ENCODE results near the gene PBX3.

The PBX3 gene

GRCh38 chr9:125910286-125910685 is 163.1 kb downstream of the PBX3 start:
- no peak for DNase-seq (ENCODE audit: low read depth)
- H3K4me3 ChIP-seq (ENCODE audit: control insufficient read depth, low read depth, low read length), result no peak overlapping the region

DNA sequence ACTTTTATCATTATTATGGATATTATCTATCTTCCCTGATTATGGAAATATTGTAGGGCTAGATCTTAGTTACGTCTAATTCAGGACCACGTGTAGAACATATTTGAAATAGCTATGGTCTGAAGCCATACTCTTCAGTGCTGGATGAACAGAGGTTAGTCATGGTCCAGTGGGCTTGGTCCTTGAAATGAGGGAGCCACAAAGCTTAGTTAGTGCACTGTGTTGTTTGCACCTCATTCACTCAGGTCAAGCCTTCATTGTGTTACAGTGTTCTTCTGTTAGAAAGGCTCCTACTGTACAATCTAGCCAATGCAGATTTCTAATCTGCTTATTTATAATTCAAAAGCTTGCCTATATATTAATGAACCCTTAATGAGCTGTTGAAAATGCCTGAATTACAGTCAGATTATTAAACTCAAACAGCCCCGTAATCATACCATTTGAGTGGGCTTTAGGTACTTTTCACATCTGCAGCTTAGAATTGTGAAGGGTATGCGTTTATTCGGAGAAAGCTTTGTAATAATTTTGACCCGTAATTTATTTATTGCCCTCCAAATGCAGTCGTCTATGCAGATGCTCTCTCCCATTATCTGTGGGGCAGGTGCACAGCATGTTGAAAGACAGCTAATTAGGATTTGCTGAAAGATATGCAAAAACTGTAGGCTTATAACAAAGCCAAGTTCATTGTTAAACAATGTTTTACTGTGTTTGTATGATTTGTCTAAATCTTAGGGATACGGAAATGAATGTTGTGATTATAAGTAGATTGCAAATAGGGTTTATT is 164.9 kb downstream of the PBX3 start:
- no peak for DNase-seq (ENCODE audit: low read depth)
- no peak overlapping the region for H3K4me3 ChIP-seq (ENCODE audit: control insufficient read depth, low read depth, low read length)
- TF ChIP-seq CTCF (IDR thresholded peaks at IDR 0.05; ENCODE audit: control insufficient read depth, insufficient read depth, low read depth, low read length, missing control alignments), result no peak

More at GRCh38 chr9:125910286-125910685, 163.1 kb downstream of the PBX3 start:
- TF ChIP-seq CTCF (IDR thresholded peaks at IDR 0.05; ENCODE audit: control insufficient read depth, insufficient read depth, low read depth, low read length, missing control alignments), result no peak

DNA sequence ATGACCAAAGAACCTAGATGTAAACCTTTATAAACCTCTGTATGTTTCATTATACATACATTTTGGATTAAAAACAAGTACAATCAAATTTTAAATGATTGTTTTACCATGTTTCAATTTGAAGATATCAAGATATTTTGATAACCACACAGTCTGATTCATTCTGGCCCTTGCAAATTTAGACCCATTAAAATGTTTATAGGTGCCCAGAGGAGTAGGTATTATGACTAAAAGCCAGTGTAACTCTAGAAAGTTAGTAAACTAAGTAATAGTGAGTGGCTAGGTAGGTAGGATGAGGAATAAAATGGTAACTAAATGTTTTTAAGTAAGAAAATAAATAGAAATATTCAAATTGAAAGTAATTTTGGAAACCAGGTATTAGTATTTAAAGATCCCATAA is 165.5 kb downstream of the PBX3 start:
- no peak for DNase-seq (ENCODE audit: low read depth)
- H3K4me3 ChIP-seq (ENCODE audit: control insufficient read depth, low read depth, low read length), result no peak overlapping the region
- TF ChIP-seq CTCF (IDR thresholded peaks at IDR 0.05; ENCODE audit: control insufficient read depth, insufficient read depth, low read depth, low read length, missing control alignments), result no peak

DNA sequence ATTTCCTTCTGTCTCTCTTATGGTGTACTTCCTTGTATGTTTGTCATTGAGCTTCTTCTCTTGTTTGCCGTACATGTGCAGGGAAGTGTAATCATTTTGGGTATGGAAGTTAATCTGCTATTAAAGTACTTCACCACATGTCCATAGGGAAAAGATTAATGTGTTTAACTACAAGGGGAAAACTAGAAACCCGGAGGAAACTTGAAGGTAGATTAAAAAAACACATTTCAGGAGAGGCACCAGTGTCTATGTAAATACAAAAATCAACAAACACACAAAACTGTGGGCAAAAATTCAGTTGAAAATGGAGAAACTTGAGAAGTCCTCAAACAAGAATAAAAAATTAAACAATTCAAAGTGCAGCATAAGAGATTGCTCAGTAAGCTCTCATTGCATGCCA is 166.4 kb downstream of the PBX3 start:
- H3K4me3 ChIP-seq (ENCODE audit: control insufficient read depth, low read depth, low read length), result no peak overlapping the region
- TF ChIP-seq CTCF (IDR thresholded peaks at IDR 0.05; ENCODE audit: control insufficient read depth, insufficient read depth, low read depth, low read length, missing control alignments), result no peak
- DNase-seq (ENCODE audit: low read depth), result no peak

- no peak overlapping the region for H3K4me3 ChIP-seq (ENCODE audit: control insufficient read depth, low read depth, low read length)
- no peak for TF ChIP-seq CTCF (IDR thresholded peaks at IDR 0.05; ENCODE audit: control insufficient read depth, insufficient read depth, low read depth, low read length, missing control alignments)
- no peak for DNase-seq (ENCODE audit: low read depth)
These were observed 167.2 kb downstream of the PBX3 start for GRCh38 chr9:125914411-125914810.

- H3K4me3 ChIP-seq (ENCODE audit: control insufficient read depth, low read depth, low read length), result no peak overlapping the region
- no peak for TF ChIP-seq CTCF (IDR thresholded peaks at IDR 0.05; ENCODE audit: control insufficient read depth, insufficient read depth, low read depth, low read length, missing control alignments)
- DNase-seq (ENCODE audit: low read depth), result no peak
These were observed 168.4 kb downstream of the PBX3 start for GRCh38 chr9:125915606-125916005.
